Mesothelial cell of epicardium (in vitro differentiated cells): ENCODE measurements around the gene USP17L25. TPM values are rescaled to one million over a fixed set of nuclear protein-coding genes. Genes with fewer than 3 reads are reported as not detected.
"Not testable (repeated sequence)": the region's sequence is repeated elsewhere in the genome, so short reads cannot be mapped to it uniquely, and the experiment has no call there.

Experiments used
- DNase-seq, 2 experiments: peaks; one replicate each; pipeline ENCODE4 v3.0.0; 2021; ENCODE audit warnings: low spot score in 2 of 2; ENCODE audit not compliant: unreplicated experiment in 2 of 2
- H3K27ac Mint-ChIP-seq: 2 replicates; pipeline ENCODE4 v1.8.0; 2021; ENCODE audit warnings: mixed read lengths
- H3K27me3 Mint-ChIP-seq: 2 replicates; pipeline ENCODE4 v1.8.0; 2021; ENCODE audit warnings: low read depth, mixed read lengths
- H3K36me3 Mint-ChIP-seq: 2 replicates; pipeline ENCODE4 v1.8.0; 2021; ENCODE audit warnings: mixed read lengths
- H3K4me1 Mint-ChIP-seq: 2 replicates; pipeline ENCODE4 v1.8.0; 2021; ENCODE audit warnings: mixed read lengths
- H3K4me3 Mint-ChIP-seq: 2 replicates; pipeline ENCODE4 v1.8.0; 2021; ENCODE audit warnings: mild to moderate bottlenecking, moderate library complexity, mixed read lengths
- H3K9me3 Mint-ChIP-seq: 2 replicates; pipeline ENCODE4 v1.8.0; 2021; ENCODE audit warnings: mixed read lengths
- total RNA-seq: library from RNA; stranded (reverse); gene quantifications from 3 replicates; pipeline ENCODE4 v1.2.1, GENCODE V29; 2021

USP17L25 gene, protein sequence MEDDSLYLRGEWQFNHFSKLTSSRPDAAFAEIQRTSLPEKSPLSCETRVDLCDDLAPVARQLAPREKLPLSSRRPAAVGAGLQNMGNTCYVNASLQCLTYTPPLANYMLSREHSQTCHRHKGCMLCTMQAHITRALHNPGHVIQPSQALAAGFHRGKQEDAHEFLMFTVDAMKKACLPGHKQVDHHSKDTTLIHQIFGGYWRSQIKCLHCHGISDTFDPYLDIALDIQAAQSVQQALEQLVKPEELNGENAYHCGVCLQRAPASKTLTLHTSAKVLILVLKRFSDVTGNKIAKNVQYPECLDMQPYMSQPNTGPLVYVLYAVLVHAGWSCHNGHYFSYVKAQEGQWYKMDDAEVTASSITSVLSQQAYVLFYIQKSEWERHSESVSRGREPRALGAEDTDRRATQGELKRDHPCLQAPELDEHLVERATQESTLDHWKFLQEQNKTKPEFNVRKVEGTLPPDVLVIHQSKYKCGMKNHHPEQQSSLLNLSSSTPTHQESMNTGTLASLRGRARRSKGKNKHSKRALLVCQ
- total RNA-seq: not detected in 3 replicates

DNA sequence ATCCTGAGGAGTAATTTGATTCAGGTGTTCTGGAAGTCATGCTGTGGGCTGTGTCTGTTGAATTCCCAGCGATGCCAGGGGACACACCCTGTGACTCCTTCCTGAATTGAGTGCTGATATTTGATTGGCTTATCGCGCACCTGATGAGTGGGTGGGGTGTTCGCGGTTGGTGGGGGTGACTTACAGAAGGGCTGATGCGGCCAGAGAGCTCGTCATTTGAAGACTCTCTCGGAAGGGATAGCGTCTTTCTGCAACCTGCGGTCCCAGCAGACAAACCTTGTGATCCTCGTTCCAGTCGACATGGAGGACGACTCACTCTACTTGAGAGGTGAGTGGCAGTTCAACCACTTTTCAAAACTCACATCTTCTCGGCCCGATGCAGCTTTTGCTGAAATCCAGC, at the start of gene USP17L25:
USP17L25 (plus strand) TSS at position 301 of the 400 bp plus-strand sequence; CDS start at position 301, 0 bp downstream.
- H3K36me3 Mint-ChIP-seq, H3K4me1 Mint-ChIP-seq, DNase-seq, H3K4me3 Mint-ChIP-seq, H3K9me3 Mint-ChIP-seq, H3K27me3 Mint-ChIP-seq, H3K27ac Mint-ChIP-seq: not testable (repeated sequence)

DNA sequence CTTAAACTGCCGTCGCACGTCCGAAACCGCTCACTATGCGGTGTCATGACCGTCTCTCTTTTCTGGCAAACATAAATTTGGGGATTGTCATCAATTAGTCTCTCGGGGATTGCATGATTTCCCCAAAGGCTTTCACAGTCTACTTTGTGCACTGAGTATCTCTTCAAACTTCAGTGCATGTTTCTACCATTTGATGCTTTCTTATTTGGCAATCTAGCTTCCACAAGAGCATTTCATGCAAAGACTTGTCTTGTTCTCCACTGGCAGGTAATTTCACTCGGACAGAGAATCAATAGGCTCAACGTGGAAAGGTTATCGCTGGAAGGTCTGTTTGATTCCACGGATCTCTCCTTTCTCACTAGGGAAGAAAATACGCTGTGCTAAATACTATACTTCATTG, 5.5 kb upstream of the USP17L25 start:
- H3K27ac Mint-ChIP-seq, H3K4me3 Mint-ChIP-seq, H3K9me3 Mint-ChIP-seq, H3K36me3 Mint-ChIP-seq, H3K27me3 Mint-ChIP-seq, DNase-seq, H3K4me1 Mint-ChIP-seq: not testable (repeated sequence)

DNA sequence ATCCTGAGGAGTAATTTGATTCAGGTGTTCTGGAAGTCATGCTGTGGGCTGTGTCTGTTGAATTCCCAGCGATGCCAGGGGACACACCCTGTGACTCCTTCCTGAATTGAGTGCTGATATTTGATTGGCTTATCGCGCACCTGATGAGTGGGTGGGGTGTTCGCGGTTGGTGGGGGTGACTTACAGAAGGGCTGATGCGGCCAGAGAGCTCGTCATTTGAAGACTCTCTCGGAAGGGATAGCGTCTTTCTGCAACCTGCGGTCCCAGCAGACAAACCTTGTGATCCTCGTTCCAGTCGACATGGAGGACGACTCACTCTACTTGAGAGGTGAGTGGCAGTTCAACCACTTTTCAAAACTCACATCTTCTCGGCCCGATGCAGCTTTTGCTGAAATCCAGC, 4.8 kb upstream of the USP17L25 start, which contains the start of gene USP17L24:
USP17L24 (plus strand) TSS at position 301 of the 400 bp plus-strand sequence; CDS start at position 301, 0 bp downstream.
- not testable (repeated sequence) for H3K4me1 Mint-ChIP-seq, H3K27ac Mint-ChIP-seq, H3K9me3 Mint-ChIP-seq, DNase-seq, H3K4me3 Mint-ChIP-seq, H3K27me3 Mint-ChIP-seq, H3K36me3 Mint-ChIP-seq

DNA sequence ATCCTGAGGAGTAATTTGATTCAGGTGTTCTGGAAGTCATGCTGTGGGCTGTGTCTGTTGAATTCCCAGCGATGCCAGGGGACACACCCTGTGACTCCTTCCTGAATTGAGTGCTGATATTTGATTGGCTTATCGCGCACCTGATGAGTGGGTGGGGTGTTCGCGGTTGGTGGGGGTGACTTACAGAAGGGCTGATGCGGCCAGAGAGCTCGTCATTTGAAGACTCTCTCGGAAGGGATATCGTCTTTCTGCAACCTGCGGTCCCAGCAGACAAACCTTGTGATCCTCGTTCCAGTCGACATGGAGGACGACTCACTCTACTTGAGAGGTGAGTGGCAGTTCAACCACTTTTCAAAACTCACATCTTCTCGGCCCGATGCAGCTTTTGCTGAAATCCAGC, 4.6 kb downstream of the USP17L25 start, which contains the start of gene USP17L26:
USP17L26 (plus strand) TSS at position 301 of the 400 bp plus-strand sequence; CDS start at position 301, 0 bp downstream.
- H3K4me3 Mint-ChIP-seq, H3K9me3 Mint-ChIP-seq, H3K36me3 Mint-ChIP-seq, DNase-seq, H3K27ac Mint-ChIP-seq, H3K4me1 Mint-ChIP-seq, H3K27me3 Mint-ChIP-seq: not testable (repeated sequence)

DNA sequence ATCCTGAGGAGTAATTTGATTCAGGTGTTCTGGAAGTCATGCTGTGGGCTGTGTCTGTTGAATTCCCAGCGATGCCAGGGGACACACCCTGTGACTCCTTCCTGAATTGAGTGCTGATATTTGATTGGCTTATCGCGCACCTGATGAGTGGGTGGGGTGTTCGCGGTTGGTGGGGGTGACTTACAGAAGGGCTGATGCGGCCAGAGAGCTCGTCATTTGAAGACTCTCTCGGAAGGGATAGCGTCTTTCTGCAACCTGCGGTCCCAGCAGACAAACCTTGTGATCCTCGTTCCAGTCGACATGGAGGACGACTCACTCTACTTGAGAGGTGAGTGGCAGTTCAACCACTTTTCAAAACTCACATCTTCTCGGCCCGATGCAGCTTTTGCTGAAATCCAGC, 9.4 kb downstream of the USP17L25 start, which contains the start of gene USP17L5:
USP17L5 (plus strand) TSS at position 301 of the 400 bp plus-strand sequence; CDS start at position 301, 0 bp downstream.
- DNase-seq, H3K9me3 Mint-ChIP-seq, H3K27me3 Mint-ChIP-seq, H3K4me1 Mint-ChIP-seq, H3K27ac Mint-ChIP-seq, H3K36me3 Mint-ChIP-seq, H3K4me3 Mint-ChIP-seq: not testable (repeated sequence)

DNA sequence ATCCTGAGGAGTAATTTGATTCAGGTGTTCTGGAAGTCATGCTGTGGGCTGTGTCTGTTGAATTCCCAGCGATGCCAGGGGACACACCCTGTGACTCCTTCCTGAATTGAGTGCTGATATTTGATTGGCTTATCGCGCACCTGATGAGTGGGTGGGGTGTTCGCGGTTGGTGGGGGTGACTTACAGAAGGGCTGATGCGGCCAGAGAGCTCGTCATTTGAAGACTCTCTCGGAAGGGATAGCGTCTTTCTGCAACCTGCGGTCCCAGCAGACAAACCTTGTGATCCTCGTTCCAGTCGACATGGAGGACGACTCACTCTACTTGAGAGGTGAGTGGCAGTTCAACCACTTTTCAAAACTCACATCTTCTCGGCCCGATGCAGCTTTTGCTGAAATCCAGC, 14.1 kb downstream of the USP17L25 start, which contains the start of gene USP17L27:
USP17L27 (plus strand) TSS at position 301 of the 400 bp plus-strand sequence; CDS start at position 301, 0 bp downstream.
- not testable (repeated sequence) for H3K36me3 Mint-ChIP-seq, H3K9me3 Mint-ChIP-seq, H3K27ac Mint-ChIP-seq, DNase-seq, H3K27me3 Mint-ChIP-seq, H3K4me3 Mint-ChIP-seq, H3K4me1 Mint-ChIP-seq

DNA sequence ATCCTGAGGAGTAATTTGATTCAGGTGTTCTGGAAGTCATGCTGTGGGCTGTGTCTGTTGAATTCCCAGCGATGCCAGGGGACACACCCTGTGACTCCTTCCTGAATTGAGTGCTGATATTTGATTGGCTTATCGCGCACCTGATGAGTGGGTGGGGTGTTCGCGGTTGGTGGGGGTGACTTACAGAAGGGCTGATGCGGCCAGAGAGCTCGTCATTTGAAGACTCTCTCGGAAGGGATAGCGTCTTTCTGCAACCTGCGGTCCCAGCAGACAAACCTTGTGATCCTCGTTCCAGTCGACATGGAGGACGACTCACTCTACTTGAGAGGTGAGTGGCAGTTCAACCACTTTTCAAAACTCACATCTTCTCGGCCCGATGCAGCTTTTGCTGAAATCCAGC, 18.9 kb downstream of the USP17L25 start, which contains the start of gene USP17L28:
USP17L28 (plus strand) TSS at position 301 of the 400 bp plus-strand sequence; CDS start at position 301, 0 bp downstream.
- H3K4me1 Mint-ChIP-seq, H3K4me3 Mint-ChIP-seq, H3K27ac Mint-ChIP-seq, DNase-seq, H3K27me3 Mint-ChIP-seq, H3K9me3 Mint-ChIP-seq, H3K36me3 Mint-ChIP-seq: not testable (repeated sequence)

DNA sequence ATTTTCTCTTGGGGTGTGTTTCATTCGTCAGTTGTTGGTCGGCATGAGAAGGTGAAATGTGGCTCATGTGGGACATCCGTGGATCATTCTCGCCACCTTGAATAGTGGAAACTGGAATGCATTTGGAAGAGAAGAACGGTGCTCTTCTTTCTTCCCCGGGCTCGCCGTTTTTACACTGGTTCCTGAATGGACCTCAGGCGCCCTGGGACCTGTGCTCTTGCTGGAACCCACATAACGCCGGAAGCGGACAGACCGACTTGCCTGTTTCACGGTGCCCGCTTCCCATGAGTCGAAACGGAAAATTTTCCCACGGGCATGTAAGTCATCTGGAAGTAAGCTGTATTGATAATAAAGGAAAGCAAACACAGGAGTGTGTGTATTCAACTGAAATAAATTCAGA, 21.2 kb downstream of the USP17L25 start:
- H3K27me3 Mint-ChIP-seq, H3K9me3 Mint-ChIP-seq, DNase-seq, H3K4me3 Mint-ChIP-seq, H3K27ac Mint-ChIP-seq, H3K36me3 Mint-ChIP-seq, H3K4me1 Mint-ChIP-seq: not testable (repeated sequence)

DNA sequence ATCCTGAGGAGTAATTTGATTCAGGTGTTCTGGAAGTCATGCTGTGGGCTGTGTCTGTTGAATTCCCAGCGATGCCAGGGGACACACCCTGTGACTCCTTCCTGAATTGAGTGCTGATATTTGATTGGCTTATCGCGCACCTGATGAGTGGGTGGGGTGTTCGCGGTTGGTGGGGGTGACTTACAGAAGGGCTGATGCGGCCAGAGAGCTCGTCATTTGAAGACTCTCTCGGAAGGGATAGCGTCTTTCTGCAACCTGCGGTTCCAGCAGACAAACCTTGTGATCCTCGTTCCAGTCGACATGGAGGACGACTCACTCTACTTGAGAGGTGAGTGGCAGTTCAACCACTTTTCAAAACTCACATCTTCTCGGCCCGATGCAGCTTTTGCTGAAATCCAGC, 23.6 kb downstream of the USP17L25 start, which contains the start of gene USP17L29:
USP17L29 (plus strand) TSS at position 301 of the 400 bp plus-strand sequence; CDS start at position 301, 0 bp downstream.
- not testable (repeated sequence) for H3K4me1 Mint-ChIP-seq, H3K9me3 Mint-ChIP-seq, H3K27me3 Mint-ChIP-seq, H3K36me3 Mint-ChIP-seq, DNase-seq, H3K4me3 Mint-ChIP-seq, H3K27ac Mint-ChIP-seq

DNA sequence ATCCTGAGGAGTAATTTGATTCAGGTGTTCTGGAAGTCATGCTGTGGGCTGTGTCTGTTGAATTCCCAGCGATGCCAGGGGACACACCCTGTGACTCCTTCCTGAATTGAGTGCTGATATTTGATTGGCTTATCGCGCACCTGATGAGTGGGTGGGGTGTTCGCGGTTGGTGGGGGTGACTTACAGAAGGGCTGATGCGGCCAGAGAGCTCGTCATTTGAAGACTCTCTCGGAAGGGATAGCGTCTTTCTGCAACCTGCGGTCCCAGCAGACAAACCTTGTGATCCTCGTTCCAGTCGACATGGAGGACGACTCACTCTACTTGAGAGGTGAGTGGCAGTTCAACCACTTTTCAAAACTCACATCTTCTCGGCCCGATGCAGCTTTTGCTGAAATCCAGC, 33.1 kb downstream of the USP17L25 start, which contains the start of gene USP17L30:
USP17L30 (plus strand) TSS at position 301 of the 400 bp plus-strand sequence; CDS start at position 301, 0 bp downstream.
- not testable (repeated sequence) for H3K27me3 Mint-ChIP-seq, DNase-seq, H3K9me3 Mint-ChIP-seq, H3K4me1 Mint-ChIP-seq, H3K4me3 Mint-ChIP-seq, H3K27ac Mint-ChIP-seq, H3K36me3 Mint-ChIP-seq

DNA sequence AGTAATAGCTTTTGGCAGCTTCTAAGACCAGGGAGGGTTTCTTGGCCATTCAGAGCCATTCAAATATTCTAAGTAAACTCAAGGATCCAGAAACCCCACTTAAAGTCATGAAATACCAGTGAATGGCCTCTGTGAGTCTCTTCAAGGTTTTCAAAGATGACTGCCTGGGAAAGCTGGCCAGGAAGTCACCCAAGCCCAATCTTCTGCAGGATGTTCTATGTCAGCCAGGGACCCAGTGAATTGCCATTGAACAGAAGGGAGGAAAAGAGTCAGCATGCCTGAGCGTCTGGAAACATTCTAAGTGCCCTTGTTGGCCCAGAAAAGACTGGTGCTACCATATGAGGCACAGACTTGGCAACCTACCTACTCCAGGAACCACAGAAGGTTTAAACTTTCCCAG, 50.2 kb downstream of the USP17L25 start:
- H3K4me3 Mint-ChIP-seq, H3K36me3 Mint-ChIP-seq, DNase-seq, H3K4me1 Mint-ChIP-seq, H3K9me3 Mint-ChIP-seq, H3K27ac Mint-ChIP-seq: not testable (repeated sequence)
- H3K27me3 Mint-ChIP-seq: peaks cover 12% of the 10 kb centered on the region
